ENCODE data around the gene MAP1S.

GRCh38 chr19:17703824-17704463 lies 15.3 kb upstream of the MAP1S start:
- TF ChIP-seq CTCF (IDR thresholded peaks at IDR 0.05) (peak; percentile 41 to 72 (median 65)), POLR2A (IDR thresholded peaks at IDR 0.05) (no peak), EP300 (IDR thresholded peaks at IDR 0.05) (no peak)

Measured in tibial nerve (tissue), 4 donors.